HG03095 (cell line): ENCODE measurements around the gene AKR1C3.
"Not testable (repeated sequence)": the region's sequence is repeated elsewhere in the genome, so short reads cannot be mapped to it uniquely, and the experiment has no call there.

Experiments
- ATAC-seq: cut with Tn5 transposase; IDR thresholded peaks from one replicate; pipeline ENCODE4 v1.9.1; 2021; ENCODE audit warnings: moderate library complexity; ENCODE audit not compliant: unreplicated experiment

The AKR1C3 gene

GRCh38 chr10:5135581-5135980, 41.4 kb downstream of the AKR1C3 start:
- ATAC-seq = no peak

- no peak for ATAC-seq
These were observed 42.4 kb downstream of the AKR1C3 start for GRCh38 chr10:5136468-5137087.

GRCh38 chr10:5137699-5138098, 43.5 kb downstream of the AKR1C3 start:
- ATAC-seq = not testable (repeated sequence)

GRCh38 chr10:5142199-5142598, 48.0 kb downstream of the AKR1C3 start:
- no peak for ATAC-seq

GRCh38 chr10:5143137-5143536, 48.9 kb downstream of the AKR1C3 start:
- no peak for ATAC-seq

DNA sequence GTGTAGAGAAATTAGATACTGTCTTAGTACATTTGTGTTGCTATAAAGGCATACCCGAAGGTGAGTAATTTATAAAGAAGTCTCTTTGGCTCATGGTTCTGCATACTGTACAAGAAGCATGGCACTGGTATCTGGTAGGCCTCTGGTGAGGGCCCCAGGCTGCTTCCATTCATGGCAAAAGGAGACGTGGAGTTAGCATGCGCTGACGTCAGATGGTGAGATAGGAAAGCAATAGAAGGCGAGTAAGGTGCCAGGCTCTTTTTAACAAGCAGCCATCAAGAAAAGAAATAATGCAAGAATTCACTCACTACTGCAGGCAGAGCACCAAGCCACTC, 52.7 kb downstream of the AKR1C3 start:
- ATAC-seq = no peak

DNA sequence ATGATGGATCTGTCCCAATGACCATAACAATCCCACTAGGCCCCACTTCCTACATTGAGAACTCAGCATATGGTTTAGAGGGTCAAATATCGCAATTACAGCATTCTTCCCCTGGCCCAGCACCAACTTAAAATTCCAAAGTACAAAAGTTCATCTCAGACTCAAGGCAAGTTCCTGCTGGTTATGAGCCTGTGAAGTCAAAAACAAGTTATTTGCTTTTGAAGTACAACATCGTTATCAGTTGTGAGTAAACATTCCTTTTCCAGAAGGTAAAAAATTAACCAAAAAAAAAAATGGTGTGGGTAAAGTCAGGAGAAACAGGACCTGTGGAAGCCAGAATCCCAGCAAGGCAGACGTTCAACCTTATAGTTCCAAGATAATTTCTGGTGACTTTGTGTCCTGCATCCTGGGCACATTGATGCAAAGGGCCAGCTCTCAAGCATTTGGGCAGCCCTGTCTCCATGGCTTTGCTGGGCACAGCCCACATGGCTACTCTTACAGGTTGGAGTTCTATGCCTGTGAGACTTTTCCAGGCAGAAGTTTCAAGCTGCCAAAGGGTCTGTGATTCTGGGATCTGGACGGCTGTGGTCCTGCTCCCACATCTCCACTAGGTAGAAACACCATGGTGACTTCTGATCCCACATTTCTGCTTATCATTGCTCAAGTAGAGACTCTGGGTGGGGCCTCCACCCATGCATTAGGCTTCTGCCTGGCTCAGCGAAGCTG, 53.2 kb downstream of the AKR1C3 start:
- ATAC-seq = no peak

DNA sequence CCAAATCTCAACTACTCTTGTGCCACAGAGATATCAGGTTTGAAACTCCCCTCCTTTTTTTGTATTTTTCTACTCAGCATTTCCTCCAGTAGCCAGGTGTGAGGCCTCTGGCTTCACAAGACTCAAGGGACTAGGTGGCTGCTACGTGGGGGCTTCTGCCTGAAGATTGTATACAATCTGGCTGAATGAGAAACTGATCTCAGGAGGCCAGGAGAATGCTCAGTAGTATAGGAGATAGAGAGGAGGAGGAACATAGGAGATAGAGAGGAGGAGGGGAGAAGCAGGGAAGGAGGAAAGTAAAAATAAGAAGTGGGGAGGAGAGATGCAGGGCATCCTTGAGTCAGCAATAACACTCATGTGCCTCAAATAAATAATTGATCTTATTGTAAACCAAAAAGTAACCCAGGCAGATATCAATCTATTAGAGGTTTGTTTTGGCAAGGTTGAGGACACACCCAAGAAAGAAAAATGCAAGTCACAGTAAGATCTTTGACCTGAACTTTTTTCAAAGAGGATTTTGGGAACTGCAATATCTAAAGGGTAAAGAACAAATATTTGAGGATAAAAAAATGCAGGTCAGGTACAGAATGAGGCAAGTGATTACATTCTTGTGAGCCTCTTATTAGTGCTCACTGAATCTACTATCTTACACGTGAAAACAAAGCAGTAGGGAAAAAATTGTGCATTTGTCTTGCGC, 53.9 kb downstream of the AKR1C3 start:
- ATAC-seq = no peak

DNA sequence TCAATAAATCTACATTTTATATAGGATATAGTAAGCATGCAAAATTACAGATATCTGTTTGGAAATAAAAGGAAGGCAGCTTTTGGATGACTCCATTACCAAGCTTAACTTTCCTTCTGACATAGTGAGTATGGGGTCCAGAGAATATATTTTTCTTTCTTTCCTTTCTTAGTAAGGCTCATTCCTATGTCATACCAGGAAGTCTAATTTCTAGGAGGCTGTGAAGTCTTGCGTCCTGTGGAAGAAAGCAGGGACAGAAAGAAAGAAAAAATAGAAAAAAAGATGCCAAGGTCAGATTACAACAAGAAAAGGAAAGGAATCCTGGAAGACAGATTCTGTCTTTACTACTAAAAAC, 54.4 kb downstream of the AKR1C3 start:
- ATAC-seq = no peak

DNA sequence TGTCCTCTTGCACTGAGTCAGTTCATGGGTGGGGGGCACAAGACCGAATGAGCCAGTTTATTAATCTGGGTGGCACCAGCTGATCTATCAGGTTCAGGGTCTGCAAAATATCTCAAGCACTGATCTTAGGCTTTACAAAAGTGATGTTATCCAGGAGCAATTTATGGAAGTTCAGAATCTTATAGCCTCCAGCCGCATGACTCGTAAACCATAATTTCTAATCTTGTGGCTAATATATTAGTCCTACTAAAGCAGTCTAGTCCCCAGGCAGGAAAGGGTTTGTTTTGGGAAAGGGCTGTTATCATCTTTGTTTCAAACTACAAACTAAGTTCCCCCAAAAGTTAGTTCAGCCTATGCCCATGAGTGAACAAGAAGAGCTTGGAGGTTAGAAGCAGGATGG, 56.9 kb downstream of the AKR1C3 start:
- ATAC-seq = no peak

DNA sequence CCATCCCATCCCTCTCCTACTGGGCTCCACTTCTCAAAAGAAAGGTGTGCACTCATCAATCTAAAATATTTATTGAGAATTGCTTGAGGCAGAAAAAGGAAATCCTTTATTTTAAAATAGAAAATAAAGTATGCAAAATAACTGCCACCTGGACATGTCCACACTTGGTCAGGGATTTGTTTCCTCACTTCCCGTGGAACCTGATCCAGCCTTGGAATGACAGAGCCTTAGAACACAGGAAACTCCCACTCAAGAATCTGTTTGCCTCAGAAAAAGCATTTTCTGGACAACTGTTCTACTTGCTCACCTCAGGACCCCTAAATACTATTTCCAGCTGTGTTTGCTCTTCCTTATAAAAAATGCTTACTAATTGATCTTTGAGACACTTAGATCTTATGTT, 61.7 kb downstream of the AKR1C3 start:
- ATAC-seq = no peak
